ENCODE data around the gene EXT2. TPM values are rescaled to one million over a fixed set of nuclear protein-coding genes. Genes with fewer than 3 reads are reported as not detected.

EXT2 gene
- total RNA-seq, 1 donor from 2014 or later = 106 TPM

DNA sequence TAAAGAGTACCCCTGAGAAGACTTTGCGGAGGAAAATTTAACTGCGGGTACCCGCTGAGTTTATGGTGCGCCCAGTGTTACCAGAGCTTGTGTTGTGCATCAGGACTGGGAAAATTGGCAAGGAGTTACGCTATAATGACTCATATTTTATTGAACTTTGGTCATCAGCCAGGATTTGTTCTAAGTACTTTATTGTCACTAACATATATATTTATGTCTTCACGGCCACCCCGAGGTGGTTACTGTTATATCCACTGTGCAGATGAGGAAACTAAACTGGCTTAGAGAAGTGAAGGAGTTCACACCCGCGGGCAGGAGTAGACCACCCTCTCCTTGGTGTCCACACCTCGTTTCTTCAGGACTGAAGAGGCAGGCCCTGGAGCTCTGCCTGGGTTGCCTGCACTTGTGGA lies 28.7 kb upstream of the EXT2 start:
- Mint-ChIP-seq H3K27ac (ENCODE audit: unreplicated experiment) (peak overlapping the region; percentile 94), H3K9me3 (ENCODE audit: low read depth) (no peaks in the 10 kb centered on the region), H3K27me3 (ENCODE audit: low read depth) (peaks cover 13% of the 10 kb centered on the region), H3K4me1 (ENCODE audit: low read depth) (peaks cover 19% of the 10 kb centered on the region), H3K36me3 (ENCODE audit: low read depth) (peaks cover 4% of the 10 kb centered on the region), H3K4me3 (ENCODE audit: unreplicated experiment) (peak overlapping the region; percentile 77)
- no peak for DNase-seq (ENCODE audit: low spot score)
- no peak for TF ChIP-seq CTCF (IDR thresholded peaks at IDR 0.05)

DNA sequence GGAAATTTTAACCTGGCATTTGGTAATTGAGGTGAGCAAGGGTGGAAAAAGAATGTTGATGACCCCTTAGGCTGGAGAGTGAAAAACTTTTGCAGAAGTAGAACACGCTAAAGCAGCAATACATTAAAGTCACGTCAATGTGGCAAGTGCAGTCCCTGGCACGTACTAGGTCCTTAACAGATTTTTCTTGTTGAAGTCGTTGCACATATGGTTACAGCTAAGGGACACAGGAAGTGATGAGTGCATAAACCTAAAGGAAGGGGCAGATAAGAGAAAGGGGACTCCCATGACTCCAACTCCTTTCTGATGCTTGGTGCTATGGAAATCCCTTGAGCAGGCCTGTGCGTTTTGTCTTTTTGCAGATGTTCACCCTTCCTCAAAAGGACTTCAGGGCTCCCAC lies 28.2 kb upstream of the EXT2 start:
- H3K4me1 Mint-ChIP-seq (ENCODE audit: low read depth) = peaks cover 19% of the 10 kb centered on the region
- no peak overlapping the region for H3K27ac Mint-ChIP-seq (ENCODE audit: unreplicated experiment)
- peak overlapping the region; percentile 77 for H3K4me3 Mint-ChIP-seq (ENCODE audit: unreplicated experiment)

GRCh38 chr11:44068180-44068579 lies 27.3 kb upstream of the EXT2 start:
- Mint-ChIP-seq H3K9me3 (ENCODE audit: low read depth) (no peaks in the 10 kb centered on the region), H3K36me3 (ENCODE audit: low read depth) (peaks cover 4% of the 10 kb centered on the region), H3K4me3 (ENCODE audit: unreplicated experiment) (no peak overlapping the region), H3K27me3 (ENCODE audit: low read depth) (peaks cover 9% of the 10 kb centered on the region), H3K4me1 (ENCODE audit: low read depth) (peaks cover 19% of the 10 kb centered on the region), H3K27ac (ENCODE audit: unreplicated experiment) (no peak overlapping the region)
- TF ChIP-seq CTCF (IDR thresholded peaks at IDR 0.05) = no peak
- no peak for DNase-seq (ENCODE audit: low spot score)

More for the DNA sequence above, 28.2 kb upstream of the EXT2 start:
- Mint-ChIP-seq H3K27me3 (ENCODE audit: low read depth) (peaks cover 13% of the 10 kb centered on the region), H3K9me3 (ENCODE audit: low read depth) (no peaks in the 10 kb centered on the region), H3K36me3 (ENCODE audit: low read depth) (peaks cover 4% of the 10 kb centered on the region)
- TF ChIP-seq CTCF (IDR thresholded peaks at IDR 0.05) = no peak
- no peak for DNase-seq (ENCODE audit: low spot score)

DNA sequence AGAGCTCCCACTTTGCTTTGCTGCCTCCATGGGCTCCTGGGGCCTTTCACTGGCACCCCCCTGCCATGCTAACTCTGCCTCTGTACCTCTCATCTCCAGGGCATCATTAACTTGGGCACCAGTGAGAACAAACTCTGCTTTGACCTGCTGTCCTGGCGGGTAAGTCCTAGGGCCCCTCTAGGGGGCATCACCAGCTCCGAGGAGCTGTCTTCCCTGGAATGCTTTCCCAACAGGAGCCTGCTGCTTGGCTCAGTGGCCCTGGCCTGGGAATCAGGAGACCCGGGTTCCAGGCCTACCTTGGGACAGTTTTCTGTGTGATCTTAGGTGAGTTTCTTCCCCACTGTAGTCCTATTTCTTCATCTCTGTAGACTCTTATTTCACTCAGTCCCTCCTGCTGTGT lies 24.3 kb upstream of the EXT2 start:
- Mint-ChIP-seq H3K4me1 (ENCODE audit: low read depth) (peaks cover 10% of the 10 kb centered on the region), H3K27ac (ENCODE audit: unreplicated experiment) (no peak overlapping the region), H3K4me3 (ENCODE audit: unreplicated experiment) (no peak overlapping the region), H3K27me3 (ENCODE audit: low read depth) (no peaks in the 10 kb centered on the region), H3K36me3 (ENCODE audit: low read depth) (peaks cover 11% of the 10 kb centered on the region), H3K9me3 (ENCODE audit: low read depth) (no peaks in the 10 kb centered on the region)
- DNase-seq (ENCODE audit: low spot score) = no peak
- TF ChIP-seq CTCF (IDR thresholded peaks at IDR 0.05) = no peak

GRCh38 chr11:44072757-44073658 lies 22.5 kb upstream of the EXT2 start:
- Mint-ChIP-seq H3K36me3 (ENCODE audit: low read depth) (peaks cover 13% of the 10 kb centered on the region), H3K9me3 (ENCODE audit: low read depth) (no peaks in the 10 kb centered on the region), H3K4me1 (ENCODE audit: low read depth) (no peaks in the 10 kb centered on the region), H3K4me3 (ENCODE audit: unreplicated experiment) (no peak overlapping the region), H3K27me3 (ENCODE audit: low read depth) (peaks cover 2% of the 10 kb centered on the region), H3K27ac (ENCODE audit: unreplicated experiment) (no peak overlapping the region)
- no peak for DNase-seq (ENCODE audit: low spot score)
- no peak for TF ChIP-seq CTCF (IDR thresholded peaks at IDR 0.05)
